ENCODE data around the gene RGS3.

Gene RGS3

GRCh38 chr9:113566016-113566711 lies 102.6 kb downstream of the RGS3 start:
- Histone ChIP-seq H3K4me3 (ENCODE audit: severe bottlenecking) (peak overlapping the region; percentile 49), H3K4me1 (ENCODE audit: insufficient read depth, poor library complexity, severe bottlenecking) (peaks cover 21% of the 10 kb centered on the region), H3K27me3 (ENCODE audit: insufficient read depth, poor library complexity, severe bottlenecking) (no peaks in the 10 kb centered on the region), H3K27ac (ENCODE audit: poor library complexity, severe bottlenecking) (peak overlapping the region; percentile 42), H3K9me3 (ENCODE audit: severe bottlenecking) (no peaks in the 10 kb centered on the region), H3K36me3 (ENCODE audit: low read depth) (no peaks in the 10 kb centered on the region)
- ATAC-seq (ENCODE audit: low read depth) (no peak), DNase-seq (ENCODE audit: low spot score) (peak; percentile 32)
- TF ChIP-seq, protein P1, sequence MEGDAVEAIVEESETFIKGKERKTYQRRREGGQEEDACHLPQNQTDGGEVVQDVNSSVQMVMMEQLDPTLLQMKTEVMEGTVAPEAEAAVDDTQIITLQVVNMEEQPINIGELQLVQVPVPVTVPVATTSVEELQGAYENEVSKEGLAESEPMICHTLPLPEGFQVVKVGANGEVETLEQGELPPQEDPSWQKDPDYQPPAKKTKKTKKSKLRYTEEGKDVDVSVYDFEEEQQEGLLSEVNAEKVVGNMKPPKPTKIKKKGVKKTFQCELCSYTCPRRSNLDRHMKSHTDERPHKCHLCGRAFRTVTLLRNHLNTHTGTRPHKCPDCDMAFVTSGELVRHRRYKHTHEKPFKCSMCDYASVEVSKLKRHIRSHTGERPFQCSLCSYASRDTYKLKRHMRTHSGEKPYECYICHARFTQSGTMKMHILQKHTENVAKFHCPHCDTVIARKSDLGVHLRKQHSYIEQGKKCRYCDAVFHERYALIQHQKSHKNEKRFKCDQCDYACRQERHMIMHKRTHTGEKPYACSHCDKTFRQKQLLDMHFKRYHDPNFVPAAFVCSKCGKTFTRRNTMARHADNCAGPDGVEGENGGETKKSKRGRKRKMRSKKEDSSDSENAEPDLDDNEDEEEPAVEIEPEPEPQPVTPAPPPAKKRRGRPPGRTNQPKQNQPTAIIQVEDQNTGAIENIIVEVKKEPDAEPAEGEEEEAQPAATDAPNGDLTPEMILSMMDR (IDR thresholded peaks at IDR 0.05; ENCODE audit: poor library complexity, severe bottlenecking): no peak

DNA sequence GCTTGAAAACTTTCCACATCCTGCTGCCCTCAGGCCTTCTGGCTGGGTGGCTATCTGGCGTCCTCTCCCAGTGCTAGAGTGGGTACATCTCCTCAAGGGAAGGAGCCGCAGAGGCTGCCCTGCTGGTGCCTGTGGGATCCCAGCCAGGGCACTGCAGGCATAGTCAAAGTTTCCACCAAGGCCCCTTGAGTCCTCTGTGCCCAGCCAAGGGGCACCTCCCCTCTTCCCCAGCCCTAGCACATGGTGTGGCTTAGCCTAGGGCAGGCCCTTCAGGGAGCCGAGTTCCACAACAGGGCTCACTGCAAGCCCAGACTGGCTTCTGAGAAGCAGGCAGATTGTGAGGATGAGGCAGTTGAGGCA lies 103.2 kb downstream of the RGS3 start:
- Histone ChIP-seq H3K27ac (ENCODE audit: poor library complexity, severe bottlenecking) (no peak overlapping the region), H3K36me3 (ENCODE audit: low read depth) (no peaks in the 10 kb centered on the region), H3K27me3 (ENCODE audit: insufficient read depth, poor library complexity, severe bottlenecking) (no peaks in the 10 kb centered on the region), H3K9me3 (ENCODE audit: severe bottlenecking) (no peaks in the 10 kb centered on the region), H3K4me1 (ENCODE audit: insufficient read depth, poor library complexity, severe bottlenecking) (peaks cover 24% of the 10 kb centered on the region), H3K4me3 (ENCODE audit: severe bottlenecking) (no peak overlapping the region)
- TF ChIP-seq, protein P1 (IDR thresholded peaks at IDR 0.05; ENCODE audit: poor library complexity, severe bottlenecking): no peak
- ATAC-seq (ENCODE audit: low read depth): no peak
- peak; percentile 26 for DNase-seq (ENCODE audit: low spot score)

DNA sequence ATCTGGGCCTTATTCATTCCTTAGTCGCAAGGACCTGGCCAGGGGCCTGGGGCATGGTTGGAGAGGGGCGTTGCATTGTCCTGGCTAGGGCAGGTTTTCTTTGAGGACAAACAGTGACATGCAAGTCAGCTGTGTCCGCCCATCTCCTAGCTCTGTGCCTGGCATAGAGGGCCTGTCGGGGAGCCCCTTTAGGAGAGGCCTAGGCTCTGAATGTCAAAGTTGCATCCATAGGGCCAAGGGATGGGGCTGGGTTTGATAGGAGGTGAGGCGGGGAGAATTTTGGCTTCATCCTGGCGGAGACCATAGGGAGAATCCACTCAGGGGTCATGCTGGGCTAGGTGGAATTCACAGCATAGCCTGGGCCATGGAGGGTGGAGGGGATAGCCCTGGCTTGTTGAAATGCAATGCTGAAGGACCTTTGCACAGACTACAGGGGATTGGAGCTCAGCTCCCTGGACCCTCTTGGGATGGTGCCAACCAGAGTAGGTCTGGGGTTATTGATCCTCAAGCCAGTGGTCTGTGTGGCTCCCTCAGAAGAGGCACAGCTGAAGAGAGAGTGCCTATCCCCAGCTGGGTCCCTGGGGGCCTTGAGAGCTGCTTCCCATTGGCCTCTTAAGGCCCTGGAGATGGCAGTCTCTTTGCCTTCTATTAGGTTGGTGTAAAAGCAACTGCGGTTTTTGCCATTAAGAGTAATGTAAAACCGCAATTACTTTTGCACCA lies 104.0 kb downstream of the RGS3 start:
- Histone ChIP-seq H3K4me1 (ENCODE audit: insufficient read depth, poor library complexity, severe bottlenecking) (peaks cover 24% of the 10 kb centered on the region), H3K4me3 (ENCODE audit: severe bottlenecking) (no peak overlapping the region), H3K9me3 (ENCODE audit: severe bottlenecking) (no peaks in the 10 kb centered on the region), H3K36me3 (ENCODE audit: low read depth) (no peaks in the 10 kb centered on the region), H3K27ac (ENCODE audit: poor library complexity, severe bottlenecking) (no peak overlapping the region), H3K27me3 (ENCODE audit: insufficient read depth, poor library complexity, severe bottlenecking) (no peaks in the 10 kb centered on the region)
- DNase-seq (ENCODE audit: low spot score) (peak; percentile 29), ATAC-seq (ENCODE audit: low read depth) (no peak)
- TF ChIP-seq, protein P1 (IDR thresholded peaks at IDR 0.05; ENCODE audit: poor library complexity, severe bottlenecking): no peak

DNA sequence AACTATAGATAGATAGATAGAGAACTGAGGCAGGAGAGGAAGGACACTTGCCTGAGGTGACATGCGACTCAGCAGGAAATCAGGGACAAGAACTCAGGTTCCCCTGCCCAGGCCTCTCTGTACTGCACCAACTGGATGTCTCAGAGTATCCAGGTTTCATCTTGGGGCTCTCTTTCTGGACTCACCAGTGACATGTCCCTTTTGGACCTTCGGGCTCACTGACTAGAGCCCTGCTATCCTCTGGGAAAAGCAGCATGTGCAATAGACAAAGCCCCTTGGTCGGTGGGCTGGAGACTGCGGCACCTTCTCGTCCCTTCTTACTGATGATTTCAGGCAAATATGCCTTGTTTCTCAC lies 104.5 kb downstream of the RGS3 start:
- H3K4me3 ChIP-seq (ENCODE audit: severe bottlenecking): no peak overlapping the region
- DNase-seq (ENCODE audit: low spot score): peak; percentile 22
- H3K36me3 ChIP-seq (ENCODE audit: low read depth): no peaks in the 10 kb centered on the region
- no peak overlapping the region for H3K27ac ChIP-seq (ENCODE audit: poor library complexity, severe bottlenecking)
- H3K4me1 ChIP-seq (ENCODE audit: insufficient read depth, poor library complexity, severe bottlenecking): peaks cover 24% of the 10 kb centered on the region
- H3K27me3 ChIP-seq (ENCODE audit: insufficient read depth, poor library complexity, severe bottlenecking): no peaks in the 10 kb centered on the region
- H3K9me3 ChIP-seq (ENCODE audit: severe bottlenecking): no peaks in the 10 kb centered on the region
- ATAC-seq (ENCODE audit: low read depth): no peak
- TF ChIP-seq, protein P1 (IDR thresholded peaks at IDR 0.05; ENCODE audit: poor library complexity, severe bottlenecking): no peak

All from RWPE2 (cell line).